HEK293 (cell line): ENCODE data around the gene PKM.
A peak's percentile ranks its signal among the peaks of the same experiment; 100 is the strongest.

Experiments
- CTCF ChIA-PET: fragments of 350-600 bp; formaldehyde crosslinking; extraction: SDS; loops from one replicate; lab custom pipeline; 2021; ENCODE audit warnings: antibody characterized with exemption; lab: Yijun Ruan, JAX
- POLR2A ChIA-PET: fragments of 300-600 bp; formaldehyde crosslinking; extraction: SDS; loops from one replicate; lab custom pipeline; 2020; ENCODE audit warnings: antibody characterized with exemption, inconsistent platforms; lab: Yijun Ruan, JAX
- H3K27ac ChIP-seq: fragments of 200-500 bp; sonication (Bioruptor generic); 2 replicates; pipeline ENCODE4 v1.5.1; 2014; ENCODE audit warnings: low read depth, low read length, control low read depth, inconsistent platforms; ENCODE audit errors: extremely low read depth
- H3K36me3 ChIP-seq, 2 experiments: fragments of 200-500 bp in 1 of 2; sonication (Bioruptor generic) in 1 of 2; 1 replicate in 1 of 2; 2 replicates in 1 of 2; pipeline ENCODE4 v1.5.1; 2014 to 2017; ENCODE audit warnings: inconsistent platforms in 2 of 2, low read length in 2 of 2; ENCODE audit not compliant: control insufficient read depth in 2 of 2, insufficient read depth in 1 of 2
- H3K4me1 ChIP-seq: fragments of 200-500 bp; sonication (Bioruptor generic); 2 replicates; pipeline ENCODE4 v1.5.1; 2014; ENCODE audit warnings: mild to moderate bottlenecking, low read length, inconsistent platforms; ENCODE audit not compliant: control insufficient read depth, insufficient read depth
- H3K4me3 ChIP-seq: 2 replicates; pipeline ENCODE4 v1.5.1; 2011; ENCODE audit warnings: low read depth, mild to moderate bottlenecking, control low read depth, low read length, moderate library complexity
- H3K9me3 ChIP-seq: fragments of 200-500 bp; sonication (Bioruptor generic); 2 replicates; pipeline ENCODE4 v1.5.1; 2014; ENCODE audit warnings: low read depth, low read length, inconsistent platforms; ENCODE audit not compliant: control insufficient read depth, insufficient read depth
- FEZF1 ChIP-seq: fragments of 450-650 bp; formaldehyde crosslinking; IDR thresholded peaks from 2 replicates; pipeline ENCODE4 v1.5.1; 2016; ENCODE audit warnings: missing biosample characterization, missing genetic modification characterization
- GLIS2 ChIP-seq: fragments of 450-650 bp; formaldehyde crosslinking; IDR thresholded peaks from 2 replicates; pipeline ENCODE4 v1.5.1; 2016; ENCODE audit warnings: missing biosample characterization, missing genetic modification characterization
- HOXA7 ChIP-seq: sonication (generic); formaldehyde crosslinking; IDR thresholded peaks from 2 replicates; pipeline ENCODE4 v1.8.1; 2022; ENCODE audit warnings: missing genetic modification reagents, borderline replicate concordance
- OVOL3 ChIP-seq: fragments of 450-650 bp; formaldehyde crosslinking; IDR thresholded peaks from 2 replicates; pipeline ENCODE4 v1.5.1; 2016; ENCODE audit warnings: missing biosample characterization, missing genetic modification characterization
- PRDM10 ChIP-seq: fragments of 450-650 bp; formaldehyde crosslinking; IDR thresholded peaks from 2 replicates; pipeline ENCODE4 v1.5.1; 2016; ENCODE audit warnings: missing biosample characterization, missing genetic modification characterization
- ZNF121 ChIP-seq: fragments of 450-650 bp; formaldehyde crosslinking; IDR thresholded peaks from 2 replicates; pipeline ENCODE4 v1.5.1; 2016; ENCODE audit warnings: missing biosample characterization, missing genetic modification characterization
- ZNF768 ChIP-seq: fragments of 450-650 bp; formaldehyde crosslinking; IDR thresholded peaks from 2 replicates; pipeline ENCODE4 v1.5.1; 2018; ENCODE audit warnings: missing biosample characterization, mild to moderate bottlenecking, missing genetic modification characterization
- ZSCAN16 ChIP-seq: fragments of 450-650 bp; formaldehyde crosslinking; IDR thresholded peaks from 2 replicates; pipeline ENCODE4 v1.5.1; 2016; ENCODE audit warnings: missing biosample characterization, missing genetic modification characterization
- TF ChIP-seq, protein P1 (sequence below): fragments of 450-650 bp; IDR thresholded peaks from 2 replicates; pipeline ENCODE4 v1.5.1; 2018; ENCODE audit warnings: missing biosample characterization, mild to moderate bottlenecking, missing genetic modification characterization

Gene PKM

GRCh38 chr15:72203507-72203837, 27.5 kb downstream of the PKM start:
- Histone ChIP-seq H3K36me3 (peaks cover 85 to 100% of the 10 kb centered on the region in 2 experiments), H3K4me3 (no peak overlapping the region), H3K4me1 (no peaks in the 10 kb centered on the region; the same call in 1 of the 2 replicates), H3K9me3 (no peaks in the 10 kb centered on the region), H3K27ac (peak overlapping the region; percentile 51; the same call in 1 of the 2 replicates)
- ChIA-PET POLR2A (no interaction called here), CTCF (interaction anchor here (0.7 to 1.6 kb wide), 3 partner anchors 23 to 560 kb away, joined by 3 to 4 read pairs (median 3); no protein-coding TSS in a partner anchor)
- TF ChIP-seq FEZF1 (tag by site-specific recombination) (peak; percentile 90), ZNF121 (tag by site-specific recombination) (no peak), PRDM10 (peak; percentile 83), ZNF768 (tag by site-specific recombination) (no peak), ZSCAN16 (tag by site-specific recombination) (no peak)
- TF ChIP-seq, protein P1, sequence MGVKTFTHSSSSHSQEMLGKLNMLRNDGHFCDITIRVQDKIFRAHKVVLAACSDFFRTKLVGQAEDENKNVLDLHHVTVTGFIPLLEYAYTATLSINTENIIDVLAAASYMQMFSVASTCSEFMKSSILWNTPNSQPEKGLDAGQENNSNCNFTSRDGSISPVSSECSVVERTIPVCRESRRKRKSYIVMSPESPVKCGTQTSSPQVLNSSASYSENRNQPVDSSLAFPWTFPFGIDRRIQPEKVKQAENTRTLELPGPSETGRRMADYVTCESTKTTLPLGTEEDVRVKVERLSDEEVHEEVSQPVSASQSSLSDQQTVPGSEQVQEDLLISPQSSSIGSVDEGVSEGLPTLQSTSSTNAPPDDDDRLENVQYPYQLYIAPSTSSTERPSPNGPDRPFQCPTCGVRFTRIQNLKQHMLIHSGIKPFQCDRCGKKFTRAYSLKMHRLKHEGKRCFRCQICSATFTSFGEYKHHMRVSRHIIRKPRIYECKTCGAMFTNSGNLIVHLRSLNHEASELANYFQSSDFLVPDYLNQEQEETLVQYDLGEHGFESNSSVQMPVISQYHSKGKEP (tag by site-specific recombination), result peak; percentile 80

DNA sequence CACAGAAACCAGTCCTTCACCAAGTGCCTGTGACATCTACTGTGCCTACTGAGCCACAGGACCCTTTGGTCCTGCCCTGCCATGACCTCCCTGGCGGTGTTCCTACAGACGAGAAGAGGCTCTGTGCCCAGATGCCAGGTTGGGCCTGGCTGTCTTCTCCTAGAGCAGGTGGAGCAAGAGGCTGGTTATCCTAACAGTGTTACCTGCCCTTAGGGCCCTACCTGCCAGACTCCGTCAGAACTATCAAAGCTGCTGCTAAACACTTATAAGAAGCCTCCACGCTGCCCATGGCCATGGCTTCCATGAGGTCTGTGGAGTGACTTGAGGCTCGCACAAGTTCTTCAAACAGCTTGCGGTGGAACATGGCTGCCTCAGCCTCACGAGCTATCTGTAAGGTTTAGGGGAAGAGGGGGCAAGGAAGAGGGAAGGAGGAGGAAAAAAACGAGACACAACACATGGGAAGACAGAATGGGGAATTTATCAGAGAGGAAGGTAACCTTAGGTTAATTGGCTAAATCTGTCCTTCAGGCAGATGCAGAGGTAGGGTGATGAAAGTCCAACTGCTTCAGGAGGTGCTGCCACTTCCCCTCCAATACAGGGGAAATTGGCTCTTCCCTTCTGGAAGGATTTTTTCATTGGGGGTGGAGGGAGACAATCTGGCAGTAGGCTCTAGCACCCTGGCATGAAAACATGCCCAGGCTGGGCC, 28.0 kb downstream of the PKM start:
- peak overlapping the region; percentile 51; the same call in 1 of the 2 replicates for H3K27ac ChIP-seq
- CTCF ChIA-PET, result interaction anchor here (1.4 to 1.6 kb wide), 2 partner anchors 24 to 70 kb away, joined by 3 to 4 read pairs; no protein-coding TSS in a partner anchor
- TF ChIP-seq PRDM10 (peak; percentile 93), HOXA7 (CRISPR knock-in tag) (no peak)

DNA sequence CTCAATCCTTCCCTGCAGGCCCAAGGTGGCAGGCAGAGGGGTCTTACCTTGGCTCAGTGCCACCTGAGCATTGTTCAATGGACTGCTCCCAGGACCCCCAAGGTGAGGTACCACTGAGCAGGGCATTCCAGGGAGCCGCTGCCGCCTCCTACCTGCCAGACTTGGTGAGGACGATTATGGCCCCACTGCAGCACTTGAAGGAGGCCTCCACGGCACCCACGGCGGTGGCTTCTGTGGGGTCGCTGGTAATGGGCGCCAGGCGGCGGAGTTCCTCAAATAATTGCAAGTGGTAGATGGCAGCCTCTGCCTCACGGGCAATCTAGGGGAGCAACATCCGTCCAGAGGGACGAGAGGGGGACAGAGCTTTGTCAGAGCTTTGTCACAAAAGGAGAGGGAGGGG, 28.7 kb downstream of the PKM start:
- Histone ChIP-seq H3K36me3 (peaks cover 74 to 93% of the 10 kb centered on the region in 2 experiments), H3K4me1 (no peaks in the 10 kb centered on the region; the same call in 1 of the 2 replicates), H3K4me3 (no peak overlapping the region), H3K9me3 (no peaks in the 10 kb centered on the region), H3K27ac (peak overlapping the region; percentile 17; the same call in 1 of the 2 replicates)
- ChIA-PET CTCF (interaction anchor here (0.6 to 1.6 kb wide), 3 partner anchors 24 to 71 kb away, joined by 3 to 4 read pairs (median 3); no protein-coding TSS in a partner anchor), POLR2A (interaction anchor here (1.0 kb wide), 1 partner anchor 24 kb away, joined by 3 read pairs; no protein-coding TSS in a partner anchor)
- TF ChIP-seq GLIS2 (tag by site-specific recombination) (peak; percentile 33; the same call in 1 of the 2 replicates), OVOL3 (tag by site-specific recombination) (no peak)

More for the DNA sequence above, 28.0 kb downstream of the PKM start:
- POLR2A ChIA-PET, result no interaction called here
- peaks cover 80 to 99% of the 10 kb centered on the region in 2 experiments for H3K36me3 ChIP-seq
- H3K4me1 ChIP-seq, result no peaks in the 10 kb centered on the region; the same call in 1 of the 2 replicates
- no peak overlapping the region for H3K4me3 ChIP-seq
- H3K9me3 ChIP-seq, result no peaks in the 10 kb centered on the region
